Fibroblast of gingiva (primary cell): ENCODE results near the gene ULK4.
"Not testable (repeated sequence)": the region's sequence is repeated elsewhere in the genome, so short reads cannot be mapped to it uniquely, and the experiment has no call there.

Source experiments
- DNase-seq: peaks from one replicate; pipeline ENCODE4 v3.0.0-alpha.2; 2011; ENCODE audit warnings: low read depth

The ULK4 gene

DNA sequence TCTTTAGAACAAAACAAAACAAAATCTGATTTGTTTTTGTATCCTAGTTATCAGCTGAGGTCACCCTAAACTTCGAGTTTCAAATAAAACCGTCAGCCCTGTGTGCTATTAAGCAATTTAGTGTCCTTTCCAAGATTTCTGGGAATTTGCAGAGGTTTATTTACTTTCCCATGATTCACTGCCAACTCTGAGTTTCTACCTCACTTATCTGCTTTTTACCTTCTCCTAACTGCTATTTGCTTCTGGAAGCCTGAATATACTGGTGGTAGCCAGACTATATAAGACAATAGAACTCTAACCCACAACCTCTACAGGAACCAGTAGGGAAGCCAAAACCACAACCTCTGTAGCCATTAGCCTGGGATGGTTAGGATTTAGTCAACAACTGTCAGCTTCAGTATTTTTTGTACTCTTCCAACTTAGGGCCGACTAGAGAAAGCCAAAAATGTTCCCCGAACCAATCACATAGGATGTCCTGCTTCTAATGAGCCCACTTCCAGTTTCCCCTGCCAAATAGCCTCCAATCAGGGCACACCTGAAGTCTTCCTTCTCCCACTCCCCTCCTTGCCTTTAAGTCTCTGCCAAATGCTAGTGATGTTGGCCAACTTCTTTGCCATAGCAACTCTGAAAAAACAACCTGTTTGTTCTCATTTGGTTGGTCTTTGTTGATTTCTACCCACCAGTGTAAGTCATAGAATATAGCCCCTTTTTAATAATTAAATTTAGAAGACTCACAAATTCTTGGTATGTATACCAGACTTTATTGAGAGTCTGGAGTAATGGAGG lies 273.1 kb downstream of the ULK4 start:
- peak; percentile 86 for DNase-seq

DNA sequence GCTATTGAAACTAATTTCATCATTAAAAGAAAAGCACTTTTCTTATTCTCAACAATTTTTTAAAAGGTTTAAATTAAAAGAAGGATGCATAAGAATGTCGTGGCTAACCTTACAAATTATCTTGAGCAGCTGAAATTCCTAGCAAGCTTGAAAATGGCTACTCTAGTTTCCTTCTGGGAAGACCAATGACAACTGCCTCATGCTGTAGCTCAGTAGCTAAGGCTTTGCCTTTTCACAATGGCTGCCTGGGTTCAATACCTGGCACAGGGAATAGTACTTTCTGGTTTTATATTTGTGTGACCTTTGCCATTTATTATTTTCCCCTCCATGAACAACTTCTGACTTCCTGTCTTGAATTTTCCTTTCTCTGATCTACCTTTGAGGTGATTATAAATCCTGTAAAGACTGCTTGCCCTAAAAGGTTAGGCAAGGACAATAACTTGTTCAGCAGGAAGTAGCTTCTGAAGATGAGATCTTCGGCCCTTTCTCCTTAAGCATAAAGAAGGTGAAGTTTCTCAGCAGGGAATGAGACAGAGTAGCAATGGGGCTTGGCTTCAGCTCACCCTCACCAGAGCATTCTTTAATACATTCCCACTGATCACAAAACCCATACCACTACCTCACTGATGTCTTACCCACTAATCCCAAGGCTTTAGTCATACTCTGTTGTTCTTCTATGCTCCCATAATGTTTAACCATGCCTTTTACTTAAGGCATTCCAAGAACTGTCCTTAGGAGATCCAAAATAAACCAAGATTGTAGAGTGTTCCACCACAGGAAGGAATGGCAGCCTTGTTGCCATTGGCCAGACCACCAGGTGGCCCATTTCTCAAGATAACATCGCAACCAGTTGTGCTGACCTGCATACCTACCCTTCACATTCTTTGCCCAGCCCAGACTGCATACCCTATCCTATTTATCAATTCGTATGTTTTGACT lies 276.8 kb downstream of the ULK4 start:
- no peak for DNase-seq

DNA sequence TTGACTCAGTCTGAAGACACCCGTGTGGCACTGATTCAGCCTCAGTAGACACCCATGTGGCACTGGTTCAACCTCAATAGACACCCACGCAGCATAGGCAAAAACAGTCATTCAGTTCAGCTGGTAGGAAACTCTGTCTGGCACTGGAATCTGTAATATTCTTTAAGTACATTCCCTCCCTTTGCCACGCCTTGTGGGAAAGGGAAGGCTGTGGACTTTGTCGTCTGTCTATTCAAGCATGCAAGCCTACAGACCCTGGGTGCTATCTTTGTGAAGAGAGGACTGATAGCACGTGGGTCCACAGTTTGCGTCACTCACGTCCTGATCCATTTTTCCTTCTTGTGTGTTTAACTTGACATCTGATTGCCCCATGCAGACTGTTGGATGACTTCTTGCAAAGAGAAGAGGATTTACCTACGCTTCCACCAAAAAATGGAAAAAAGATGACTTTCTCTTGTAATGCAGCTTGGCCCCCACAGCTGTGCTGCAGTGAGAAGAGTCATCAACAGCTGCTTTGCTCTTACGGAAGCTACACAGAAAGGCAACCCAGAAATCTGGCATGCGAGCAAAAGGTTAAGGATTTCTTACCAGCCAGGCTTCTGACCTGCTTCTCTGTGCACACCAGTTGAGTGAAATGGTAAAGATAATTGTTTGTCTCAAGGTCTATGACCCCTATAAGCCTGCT lies 278.1 kb downstream of the ULK4 start:
- peak; percentile 7 for DNase-seq

DNA sequence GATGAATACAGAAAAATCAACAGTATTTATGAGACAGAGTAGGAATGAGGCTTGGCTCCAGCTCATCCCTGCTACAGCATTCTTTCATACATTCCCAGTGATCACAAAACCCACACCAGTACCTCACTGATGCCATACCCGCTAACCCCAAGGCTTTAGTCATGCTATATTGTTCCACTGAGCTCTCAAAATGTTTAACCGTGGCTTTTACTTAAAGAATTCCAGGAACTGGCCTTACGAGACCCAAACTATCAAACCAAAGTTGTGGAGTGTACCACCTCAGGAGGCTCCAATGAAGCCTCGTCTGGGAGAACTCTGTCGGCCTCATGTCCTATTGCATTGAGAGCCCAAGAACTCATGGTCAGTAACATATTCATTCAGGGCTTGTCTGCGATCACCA lies 278.9 kb downstream of the ULK4 start:
- DNase-seq, result peak; percentile 74

DNA sequence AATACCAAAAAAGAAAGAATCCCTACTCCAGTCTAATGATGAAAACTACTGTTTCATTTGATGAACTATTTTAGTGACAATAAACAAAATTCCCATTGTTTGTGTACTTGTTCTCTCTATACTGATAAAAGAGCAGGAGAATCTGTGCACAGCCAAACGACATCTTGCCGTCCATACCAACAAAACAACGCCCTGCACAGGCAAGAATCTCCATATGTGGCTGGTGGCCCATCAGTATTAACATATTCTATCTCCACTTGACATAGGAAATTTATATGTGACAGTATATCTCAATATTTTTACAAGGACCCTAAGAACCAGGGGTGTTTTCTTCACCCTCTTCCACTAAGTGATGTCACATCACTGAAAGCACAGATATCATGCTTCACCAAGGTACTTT lies 279.5 kb downstream of the ULK4 start:
- DNase-seq, result no peak

DNA sequence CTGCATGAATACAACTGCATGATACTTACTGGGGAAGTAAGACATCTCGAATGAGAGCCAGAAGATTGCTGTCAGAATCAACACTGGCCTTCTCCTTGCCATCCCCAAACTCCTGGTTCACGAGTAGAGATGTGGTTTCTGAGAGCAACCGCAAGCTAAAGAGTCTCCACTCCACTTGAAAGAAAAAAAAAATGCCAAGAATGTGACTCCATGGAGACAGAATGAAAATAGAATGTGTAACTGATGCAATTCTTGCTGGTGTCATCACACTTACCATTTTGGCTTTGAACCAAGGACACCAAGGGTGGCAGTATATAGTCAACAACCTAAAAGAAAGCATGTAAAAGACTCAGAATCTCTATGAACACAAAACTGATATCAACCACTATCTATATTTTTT lies 280.4 kb downstream of the ULK4 start:
- peak; percentile 96 for DNase-seq

DNA sequence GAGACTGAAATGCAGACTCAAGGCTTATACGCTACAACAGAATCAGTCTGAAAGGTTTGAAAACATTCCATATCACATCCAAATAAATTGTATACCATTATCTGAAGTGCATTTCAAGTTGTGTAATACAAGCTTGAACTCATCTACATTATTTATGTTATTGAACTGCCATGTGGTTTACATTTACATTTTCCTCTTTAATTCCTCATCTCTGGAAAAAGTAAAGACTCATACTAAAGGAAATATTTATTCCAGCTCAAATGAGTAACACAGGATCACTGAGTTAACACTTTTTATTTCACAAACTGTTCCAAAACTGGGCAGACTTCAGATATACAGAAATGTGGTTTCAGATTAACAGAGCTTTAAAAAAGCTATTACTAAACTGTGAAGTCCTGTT lies 282.5 kb downstream of the ULK4 start:
- peak; percentile 6 for DNase-seq

DNA sequence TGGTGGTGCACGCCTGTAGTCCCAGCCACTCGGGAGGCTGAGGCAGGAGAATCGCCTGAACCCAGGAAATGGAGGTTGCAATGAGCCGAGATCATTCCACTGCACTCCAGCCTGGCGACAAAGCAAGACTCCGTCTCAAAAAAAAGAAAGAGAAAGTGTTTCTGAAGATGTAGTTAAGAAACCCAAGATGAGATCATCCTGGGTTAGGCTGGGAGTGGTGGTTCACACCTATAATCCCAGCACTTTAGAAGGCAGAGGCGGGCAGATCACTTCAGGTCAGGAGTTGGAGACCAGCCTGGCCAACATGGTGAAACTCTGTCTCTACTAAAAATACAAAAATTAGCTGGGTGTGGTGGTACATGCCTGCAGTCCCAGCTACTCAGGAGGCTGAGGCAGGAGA lies 286.8 kb downstream of the ULK4 start:
- not testable (repeated sequence) for DNase-seq

DNA sequence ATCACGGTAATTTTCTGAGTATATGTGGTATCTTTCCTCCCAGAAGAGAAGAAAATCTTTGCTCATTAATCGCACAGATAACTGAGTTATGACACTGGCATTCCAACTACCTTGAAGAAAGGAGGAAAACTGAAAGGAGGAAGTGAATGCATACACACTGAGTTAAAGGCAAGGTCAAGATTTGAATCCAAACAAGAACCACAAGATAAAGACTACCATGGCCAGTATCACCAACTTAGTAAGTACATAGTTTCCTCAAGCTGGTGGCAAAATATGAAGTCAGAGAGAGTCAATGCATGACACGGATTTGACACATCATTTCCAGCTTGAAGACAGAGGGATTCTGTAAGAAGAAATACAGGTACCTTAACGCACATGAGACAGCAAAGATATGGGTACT lies 287.5 kb downstream of the ULK4 start:
- DNase-seq, result no peak

DNA sequence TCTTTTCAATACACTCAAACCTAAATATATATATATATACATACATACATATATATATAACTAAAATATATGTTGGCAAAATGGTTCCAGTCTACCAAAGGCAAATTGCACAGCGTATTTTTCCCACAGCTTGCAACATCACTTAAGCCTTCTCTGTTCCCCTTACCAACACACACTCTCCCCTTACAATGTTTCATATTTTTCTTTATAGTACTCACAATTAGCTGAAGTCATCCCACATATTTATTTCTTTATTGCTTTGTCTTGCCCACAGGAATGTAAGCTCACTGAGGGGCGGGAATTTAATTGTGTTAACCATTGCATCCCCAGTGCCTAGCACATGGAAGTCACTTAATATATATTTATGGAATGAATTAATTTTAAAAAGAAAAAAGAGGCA lies 288.3 kb downstream of the ULK4 start:
- DNase-seq, result peak; percentile 30

DNA sequence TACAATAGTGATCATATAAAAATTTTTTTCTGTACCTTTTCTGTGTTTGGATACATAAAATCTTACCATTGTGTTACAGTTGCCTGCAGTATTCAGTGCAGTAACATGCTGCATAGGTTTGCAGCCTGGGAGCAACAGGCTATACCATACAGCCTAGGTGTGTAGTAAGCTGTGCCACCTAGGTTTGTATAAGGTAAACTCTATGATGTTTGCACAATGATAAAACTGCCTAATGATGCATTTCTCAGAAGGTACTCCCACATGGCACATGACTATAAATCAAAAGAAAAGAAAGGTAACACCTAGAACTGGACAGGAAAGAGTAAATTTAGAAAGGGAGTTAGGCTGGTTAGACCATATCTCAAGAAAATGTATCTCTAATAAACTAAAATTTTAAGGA lies 293.5 kb downstream of the ULK4 start:
- no peak for DNase-seq

DNA sequence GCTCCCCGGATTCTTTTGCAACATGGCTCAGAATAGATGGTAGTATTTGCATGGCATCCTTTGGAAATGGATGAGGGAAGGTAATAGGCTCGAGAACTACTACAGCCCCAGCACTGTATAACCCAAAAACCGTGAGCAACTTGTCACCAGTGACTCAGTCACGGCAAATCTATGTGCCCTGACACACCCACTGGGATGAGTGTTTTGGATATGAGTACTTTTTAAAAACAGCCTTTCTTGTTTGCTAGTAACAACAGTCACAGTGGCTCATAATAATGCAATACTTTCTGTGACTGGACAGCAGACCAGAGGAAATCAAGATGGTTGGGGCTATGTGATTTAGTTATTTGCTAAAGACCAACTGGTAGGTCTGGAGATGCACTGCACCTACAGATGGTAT lies 299.6 kb downstream of the ULK4 start:
- no peak for DNase-seq

DNA sequence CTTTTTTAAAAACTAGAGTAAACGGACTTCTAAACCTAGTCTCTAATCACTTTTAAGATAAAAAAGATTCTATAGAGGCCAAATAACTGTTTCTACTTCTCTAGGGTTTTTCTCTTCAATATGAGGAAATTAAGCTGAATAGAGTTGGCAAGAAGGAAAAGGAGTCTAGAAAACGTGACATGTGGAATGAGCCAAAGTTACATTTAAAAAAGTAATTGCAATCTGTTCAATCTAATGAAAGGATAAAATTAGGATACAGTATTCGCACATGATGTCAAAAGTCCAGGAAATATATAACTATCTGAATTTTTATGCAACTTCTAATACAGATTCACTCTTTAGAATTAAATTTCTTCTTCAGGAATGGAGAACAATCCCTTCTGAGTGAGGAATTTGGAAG lies 300.1 kb downstream of the ULK4 start:
- DNase-seq, result no peak

DNA sequence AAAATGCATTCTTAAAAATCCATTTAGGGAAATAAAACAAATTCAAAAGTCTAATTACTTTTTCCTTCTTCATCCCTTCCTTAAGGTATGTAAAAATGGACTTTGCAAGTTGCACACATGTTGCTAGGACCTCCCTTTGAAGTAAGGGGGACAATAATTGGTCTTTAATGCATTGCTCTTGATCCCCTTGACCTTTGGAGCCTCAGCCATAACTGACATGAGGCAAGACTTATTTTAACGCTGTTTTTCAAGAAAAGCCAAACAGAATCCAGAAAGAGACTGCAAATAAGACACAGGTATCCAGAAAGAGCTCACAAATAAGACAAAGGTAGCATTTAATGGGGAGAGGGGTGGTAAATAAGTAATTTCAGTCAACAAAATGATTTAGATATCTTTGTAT lies 301.4 kb downstream of the ULK4 start:
- DNase-seq, result no peak

DNA sequence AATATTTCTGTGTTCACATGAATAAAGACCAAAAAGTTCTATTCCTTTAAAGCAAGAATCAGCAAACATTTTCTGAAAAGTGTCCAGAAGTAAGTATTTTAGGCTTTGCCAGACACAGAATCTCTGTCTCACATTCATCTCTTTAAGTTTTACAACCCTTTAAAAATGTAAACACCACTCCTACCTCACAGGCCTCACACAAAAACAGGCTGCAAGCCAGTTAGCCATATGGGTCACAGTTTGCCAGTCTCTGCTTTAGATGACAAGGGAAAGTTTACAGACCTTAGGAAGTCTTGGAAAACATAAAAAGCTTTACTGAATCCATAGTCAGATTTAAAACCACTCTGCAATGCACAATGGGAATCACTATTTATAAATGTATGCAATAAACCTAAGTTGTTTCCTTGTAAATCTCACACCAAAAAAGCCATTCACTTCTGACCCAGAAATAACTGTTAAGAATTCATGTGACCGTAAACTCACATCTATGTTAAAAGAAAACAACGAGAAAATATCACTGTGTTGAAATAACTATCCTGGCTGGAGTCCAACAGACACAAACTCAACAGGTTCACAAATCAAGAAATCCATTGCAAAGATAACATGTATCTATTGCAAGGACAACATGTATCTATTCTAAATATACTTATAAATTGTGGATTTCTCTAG lies 308.2 kb downstream of the ULK4 start:
- DNase-seq, result no peak

DNA sequence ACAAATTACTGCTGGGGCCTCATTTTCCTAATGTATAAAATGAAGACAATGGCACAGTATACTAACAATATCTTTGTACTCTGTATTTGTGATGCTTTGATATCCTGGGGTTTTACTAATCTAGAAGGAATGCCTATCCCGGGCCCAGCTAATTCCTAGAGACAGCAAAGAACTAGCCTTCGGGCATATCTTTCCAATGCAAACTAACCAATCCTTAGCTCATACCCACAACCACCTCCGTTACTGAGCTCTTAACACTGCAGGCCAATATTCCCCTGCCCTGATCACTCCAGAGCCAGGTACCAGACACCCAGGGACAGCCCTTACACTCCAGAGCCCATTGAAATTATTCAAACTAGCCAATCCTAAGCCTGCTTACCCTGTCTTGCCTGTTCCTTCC lies 309.0 kb downstream of the ULK4 start:
- no peak for DNase-seq

DNA sequence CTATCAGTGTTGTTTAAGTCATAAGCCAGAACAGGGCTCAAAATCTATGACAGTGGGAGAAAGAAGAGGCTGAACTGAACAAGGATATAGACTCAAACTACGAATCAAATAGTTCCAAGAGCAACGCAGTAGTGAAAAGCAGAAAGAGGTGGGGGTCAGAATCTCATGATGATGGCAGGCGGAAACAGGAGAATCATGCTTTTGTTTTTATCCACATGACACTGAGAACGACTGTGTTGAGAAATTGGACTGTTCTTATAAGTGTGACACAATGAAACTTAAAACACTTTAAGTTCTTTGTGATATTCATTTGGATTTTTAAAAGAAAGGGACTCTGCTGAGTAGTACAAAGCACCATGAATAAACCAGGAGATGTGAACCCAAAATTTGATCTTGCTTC lies 309.4 kb downstream of the ULK4 start:
- DNase-seq, result no peak

DNA sequence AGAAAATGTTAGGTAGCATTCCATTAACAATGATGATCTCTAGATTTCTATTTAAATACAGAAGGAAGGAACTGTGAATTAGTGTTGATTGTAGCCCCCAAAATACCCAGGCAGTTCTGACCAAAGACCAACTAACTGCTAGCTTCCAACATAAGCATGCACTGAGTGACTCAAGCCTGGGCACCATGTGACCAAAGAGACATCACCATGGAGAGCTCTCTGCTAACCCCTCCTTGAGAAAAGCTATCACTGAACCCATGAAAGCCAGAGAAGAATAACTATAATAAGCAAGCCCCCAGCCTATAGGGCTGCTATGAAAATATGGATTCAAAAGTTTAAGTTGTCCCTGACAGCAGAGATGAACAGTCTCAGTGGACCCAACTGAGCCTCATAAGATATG lies 310.2 kb downstream of the ULK4 start:
- DNase-seq, result no peak

DNA sequence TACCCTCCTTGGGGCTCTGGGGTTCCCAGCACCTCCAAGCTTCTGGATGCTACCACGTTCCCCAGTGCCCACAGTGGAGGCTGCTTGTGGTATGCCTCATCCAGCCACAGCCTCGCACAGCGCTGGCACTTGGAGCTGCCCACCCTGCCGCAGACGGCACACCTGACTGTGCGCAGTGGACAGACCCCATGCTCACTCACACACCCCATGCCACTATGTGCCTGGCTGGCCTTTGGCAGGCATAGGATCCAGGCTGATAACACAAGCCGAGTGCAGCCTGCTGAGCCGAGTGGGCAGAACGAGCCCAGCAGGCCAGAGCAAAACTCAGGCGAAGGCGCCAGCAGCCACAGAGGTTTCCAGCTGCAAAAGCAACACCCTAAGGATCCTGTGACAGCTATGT lies 311.5 kb downstream of the ULK4 start:
- DNase-seq, result no peak

DNA sequence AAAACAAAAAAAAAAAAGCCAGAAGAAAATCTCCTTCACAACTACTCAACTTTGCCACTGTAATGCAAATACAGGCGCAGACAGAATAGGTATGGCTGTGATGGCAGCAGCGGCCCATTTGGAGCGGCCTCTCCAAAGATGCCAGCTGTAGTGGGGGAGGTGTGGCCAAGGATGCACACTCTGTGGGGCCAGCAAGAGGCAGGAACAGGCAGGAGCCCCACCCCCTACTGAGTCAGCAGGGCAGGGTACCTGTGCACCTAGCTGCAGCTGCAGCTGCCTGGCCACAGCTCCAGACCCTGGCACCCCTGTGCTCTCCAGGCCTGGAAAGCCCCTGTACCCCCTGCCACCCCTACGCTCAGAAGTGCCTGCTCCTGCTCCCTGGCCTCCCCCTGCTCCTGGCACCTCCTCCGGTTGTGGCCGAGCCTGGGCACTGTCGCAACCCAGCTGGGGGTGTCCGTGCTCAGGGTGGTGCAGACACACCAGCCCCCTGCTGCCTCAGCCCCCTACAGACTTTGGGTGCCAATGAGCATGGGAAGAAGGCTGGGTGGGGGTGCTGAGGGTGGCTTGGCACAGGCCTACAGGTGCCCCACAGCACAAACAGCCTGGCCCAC lies 312.7 kb downstream of the ULK4 start:
- DNase-seq, result no peak

DNA sequence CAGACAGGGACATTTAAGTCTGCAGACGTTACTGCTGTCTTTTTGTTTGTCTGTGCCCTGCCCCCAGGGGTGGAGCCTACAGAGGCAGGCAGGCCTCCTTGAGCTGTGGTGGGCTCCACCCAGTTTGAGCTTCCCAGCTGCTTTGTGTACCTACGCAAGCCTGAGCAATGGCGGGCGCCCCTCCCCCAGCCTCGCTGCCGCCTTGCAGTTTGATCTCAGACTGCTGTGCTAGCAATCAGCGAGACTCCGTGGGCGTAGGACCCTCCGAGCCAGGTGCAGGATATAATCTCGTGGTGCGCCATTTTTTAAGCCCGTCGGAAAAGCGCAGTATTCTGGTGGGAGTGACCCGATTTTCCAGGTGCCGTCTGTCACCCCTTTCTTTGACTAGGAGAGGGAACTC lies 314.2 kb downstream of the ULK4 start:
- not testable (repeated sequence) for DNase-seq

DNA sequence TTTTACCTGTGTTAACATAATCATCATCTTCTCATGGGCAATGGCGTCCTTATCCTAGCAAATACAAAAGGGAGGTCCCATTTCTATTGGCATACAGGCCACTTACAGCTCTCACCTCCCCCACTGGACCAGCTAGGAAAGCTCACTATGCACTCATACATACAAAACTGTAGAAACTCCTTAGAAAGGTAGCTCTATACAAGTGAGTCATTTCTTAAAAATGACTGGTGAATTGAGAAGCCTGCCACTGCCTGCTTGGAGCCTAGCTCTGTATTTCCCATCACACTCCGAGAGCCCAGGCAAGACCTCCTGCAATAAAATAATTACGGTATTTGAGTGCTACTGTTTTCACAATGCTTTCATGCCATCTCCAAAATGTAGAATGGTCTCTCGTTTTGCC lies 321.8 kb downstream of the ULK4 start:
- DNase-seq, result no peak
